Body of pancreas (tissue), 4 donors: ENCODE measurements around the gene EEF1AKMT3.

Experiments used
- POLR2A ChIP-seq, 3 donors: fragments of 450-650 bp; IDR thresholded peaks; one replicate each; pipeline ENCODE4 v1.6.1; 2016; ENCODE audit warnings: antibody characterized with exemption in 3 of 3, mild to moderate bottlenecking in 2 of 3
- TF ChIP-seq, protein P1 (sequence below), 7 experiments: fragments of 450-650 bp in 4 of 7; fragments of 200-600 bp in 3 of 7; sonication (generic) in 3 of 7; IDR thresholded peaks; one replicate each; pipeline ENCODE4 v1.5.1; 2016 to 2019; ENCODE audit warnings: antibody characterized with exemption in 7 of 7

DNA sequence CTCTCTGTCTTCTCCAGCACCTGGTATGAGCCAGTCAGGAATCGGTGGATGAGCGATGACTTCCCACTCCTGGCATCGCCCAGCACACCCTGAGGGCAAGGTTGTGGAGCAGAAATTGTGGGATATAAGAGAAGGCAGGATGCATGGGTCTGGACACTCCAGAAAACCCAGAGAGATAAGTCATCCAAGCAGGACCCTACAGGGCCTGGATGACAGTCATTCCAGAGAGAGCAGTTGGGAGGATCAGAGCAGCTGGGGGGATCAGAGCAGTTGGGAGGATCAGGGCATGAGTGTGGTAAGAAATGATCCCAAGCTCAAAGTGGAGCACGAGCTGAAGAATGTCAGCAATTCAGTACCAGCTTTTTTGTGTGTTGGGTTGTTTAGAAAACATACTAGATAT, 37.8 kb upstream of the EEF1AKMT3 start:
- TF ChIP-seq, protein P1, sequence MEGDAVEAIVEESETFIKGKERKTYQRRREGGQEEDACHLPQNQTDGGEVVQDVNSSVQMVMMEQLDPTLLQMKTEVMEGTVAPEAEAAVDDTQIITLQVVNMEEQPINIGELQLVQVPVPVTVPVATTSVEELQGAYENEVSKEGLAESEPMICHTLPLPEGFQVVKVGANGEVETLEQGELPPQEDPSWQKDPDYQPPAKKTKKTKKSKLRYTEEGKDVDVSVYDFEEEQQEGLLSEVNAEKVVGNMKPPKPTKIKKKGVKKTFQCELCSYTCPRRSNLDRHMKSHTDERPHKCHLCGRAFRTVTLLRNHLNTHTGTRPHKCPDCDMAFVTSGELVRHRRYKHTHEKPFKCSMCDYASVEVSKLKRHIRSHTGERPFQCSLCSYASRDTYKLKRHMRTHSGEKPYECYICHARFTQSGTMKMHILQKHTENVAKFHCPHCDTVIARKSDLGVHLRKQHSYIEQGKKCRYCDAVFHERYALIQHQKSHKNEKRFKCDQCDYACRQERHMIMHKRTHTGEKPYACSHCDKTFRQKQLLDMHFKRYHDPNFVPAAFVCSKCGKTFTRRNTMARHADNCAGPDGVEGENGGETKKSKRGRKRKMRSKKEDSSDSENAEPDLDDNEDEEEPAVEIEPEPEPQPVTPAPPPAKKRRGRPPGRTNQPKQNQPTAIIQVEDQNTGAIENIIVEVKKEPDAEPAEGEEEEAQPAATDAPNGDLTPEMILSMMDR (IDR thresholded peaks at IDR 0.05), result no peak
- no peak for TF ChIP-seq POLR2A (IDR thresholded peaks at IDR 0.05)
